Uterus (tissue), 4 donors: ENCODE results near the gene ZNF598. TPM values are rescaled to one million over a fixed set of nuclear protein-coding genes. Genes with fewer than 3 reads are reported as not detected.

ENCODE experiments used
- DNase-seq, 2 donors: peaks; one replicate each; pipeline ENCODE4 v3.0.0-alpha.2; 2019 to 2020
- H3K27ac ChIP-seq, 2 donors: fragments of 200-600 bp; sonication (generic); 1 replicate in 1 of 2; 2 replicates in 1 of 2; pipeline ENCODE4 v1.5.1; 2016 to 2018
- H3K27me3 ChIP-seq, 2 donors: fragments of 200-600 bp; sonication (generic); one replicate each; pipeline ENCODE4 v1.5.1; 2018 to 2019; ENCODE audit warnings: control low read depth in 1 of 2
- H3K36me3 ChIP-seq, 2 donors: fragments of 200-600 bp; sonication (generic); one replicate each; pipeline ENCODE4 v1.5.1; 2019; ENCODE audit warnings: control low read depth in 1 of 2
- H3K4me1 ChIP-seq, 2 donors: fragments of 200-600 bp; sonication (generic); one replicate each; pipeline ENCODE4 v1.5.1; 2018 to 2019; ENCODE audit warnings: control low read depth in 1 of 2
- H3K4me3 ChIP-seq, 2 donors: fragments of 200-600 bp; sonication (generic); 1 replicate in 1 of 2; 2 replicates in 1 of 2; pipeline ENCODE4 v1.5.1; 2018 to 2019; ENCODE audit warnings: mild to moderate bottlenecking in 1 of 2
- H3K9me3 ChIP-seq, 2 donors: fragments of 200-600 bp; sonication (generic); one replicate each; pipeline ENCODE4 v1.5.1; 2019; ENCODE audit warnings: control low read depth in 1 of 2
- CTCF ChIP-seq, 4 experiments: fragments of 200-600 bp in 2 of 4; fragments of 450-650 bp in 2 of 4; sonication (generic) in 2 of 4; IDR thresholded peaks; one replicate each; pipeline ENCODE4 v1.5.1; 2016 to 2019; ENCODE audit warnings: antibody characterized with exemption in 4 of 4, mild to moderate bottlenecking in 2 of 4, moderate library complexity in 1 of 4
- POLR2A ChIP-seq, 2 donors: fragments of 450-650 bp; IDR thresholded peaks; one replicate each; pipeline ENCODE4 v1.6.1; 2016; ENCODE audit warnings: antibody characterized with exemption in 2 of 2, mild to moderate bottlenecking in 1 of 2, moderate library complexity in 1 of 2
- intact Hi-C: fragments of 100-400 bp; cut with DNase I; formaldehyde crosslinking; loops from one replicate; pipeline ENCODE4 v1.15.1; 2023; ENCODE audit warnings: low total_unique reads
- total RNA-seq, 4 donors: library from RNA; depleted of rRNA in 3 of 4; stranded (reverse); fragments of >200 nt in 3 of 4; gene quantifications; one replicate each; pipeline versions ENCODE4 v1.1.0 to v1.2.4, GENCODE V29; 2014 to 2023
- donor health status: DM: yes; HTN: yes; CAD: no.

The ZNF598 gene
- total RNA-seq, 4 donors from 2014 or later = 16.9 to 50.0 (median 34.6) TPM

- Histone ChIP-seq H3K27ac (peak within 1 kb of the TSS; percentile 73 to 74), H3K4me1 (peaks cover 0 to 18% of the 10 kb centered on the region in 2 donors), H3K27me3 (no peaks in the 10 kb centered on the region), H3K36me3 (no peaks in the 10 kb centered on the region), H3K9me3 (no peaks in the 10 kb centered on the region), H3K4me3 (peak within 1 kb of the TSS; percentile 66 to 75)
- intact Hi-C loops = no loop called here
- peak; percentile 95 to 96 for DNase-seq
- TF ChIP-seq CTCF (IDR thresholded peaks at IDR 0.05) = peak; percentile 31 to 77 (median 50)
- TF ChIP-seq POLR2A (IDR thresholded peaks at IDR 0.05) = peak in 1 of 2 donors; percentile 54
Measured at GRCh38 chr16:2047330-2048115, 37.9 kb upstream of the ZNF598 start, which contains the start of the genes NTHL1 and TSC2. Gene NTHL1, minus strand, starts transcription at chr16:2047834. Its CDS starts 11 bp downstream, at chr16:2047823. Gene TSC2, plus strand, starts transcription at chr16:2047985. Its CDS starts 631 bp downstream, at chr16:2048616.

GRCh38 chr16:2046893-2047329 is 37.3 kb upstream of the ZNF598 start:
- peak overlapping the region; percentile 66 to 75 for H3K4me3 ChIP-seq
- intact Hi-C loops = no loop called here
- no peak for TF ChIP-seq CTCF (IDR thresholded peaks at IDR 0.05)
- TF ChIP-seq POLR2A (IDR thresholded peaks at IDR 0.05) = no peak
- H3K36me3 ChIP-seq = no peaks in the 10 kb centered on the region
- DNase-seq = no peak
- no peaks in the 10 kb centered on the region for H3K9me3 ChIP-seq
- H3K4me1 ChIP-seq = peaks cover 0 to 18% of the 10 kb centered on the region in 2 donors
- H3K27me3 ChIP-seq = no peaks in the 10 kb centered on the region
- peak overlapping the region; percentile 73 to 74 for H3K27ac ChIP-seq

- Histone ChIP-seq H3K4me1 (peaks cover 0 to 18% of the 10 kb centered on the region in 2 donors), H3K9me3 (no peaks in the 10 kb centered on the region), H3K36me3 (no peaks in the 10 kb centered on the region), H3K27me3 (no peaks in the 10 kb centered on the region), H3K4me3 (peak overlapping the region in 1 of 2 donors; percentile 66), H3K27ac (peak overlapping the region; percentile 73 to 74)
- DNase-seq = no peak
- intact Hi-C loops = no loop called here
- no peak for TF ChIP-seq POLR2A (IDR thresholded peaks at IDR 0.05)
- no peak for TF ChIP-seq CTCF (IDR thresholded peaks at IDR 0.05)
Measured at GRCh38 chr16:2045965-2046892, 36.6 kb upstream of the ZNF598 start.

- H3K4me3 ChIP-seq = no peak overlapping the region
- intact Hi-C loops = no loop called here
- no peaks in the 10 kb centered on the region for H3K9me3 ChIP-seq
- peaks cover 0 to 18% of the 10 kb centered on the region in 2 donors for H3K4me1 ChIP-seq
- H3K27ac ChIP-seq = peak overlapping the region; percentile 7 to 46
- no peaks in the 10 kb centered on the region for H3K36me3 ChIP-seq
- DNase-seq = no peak
- no peak for TF ChIP-seq CTCF (IDR thresholded peaks at IDR 0.05)
- TF ChIP-seq POLR2A (IDR thresholded peaks at IDR 0.05) = no peak
- H3K27me3 ChIP-seq = no peaks in the 10 kb centered on the region
Measured at GRCh38 chr16:2044541-2044940, 34.9 kb upstream of the ZNF598 start.
